Measurements from ENCODE around the gene RIC8A. TPM values are rescaled to one million over a fixed set of nuclear protein-coding genes. Genes with fewer than 3 reads are reported as not detected.
A peak's percentile ranks its signal among the peaks of the same experiment; 100 is the strongest.
"Not testable (repeated sequence)": the region's sequence is repeated elsewhere in the genome, so short reads cannot be mapped to it uniquely, and the experiment has no call there.

The RIC8A gene
- 155 and 180 TPM in 2 replicates for total RNA-seq (2014; rRNA removed)
- percentile 80 among the genes with signal in this experiment for Bru-seq, nascent RNA
- BruChase-seq, experiment 1, labeled RNA remaining after a 6-hour chase: percentile 96 among the genes with signal in this experiment
- percentile 91 among the genes with signal in this experiment for BruChase-seq, experiment 2, labeled RNA remaining after a 2-hour chase
- long read RNA-seq, transcript RIC8A-203 (10 exons, 3,703 nt): major isoform, 164 of 265 reads
- long read RNA-seq, transcript RIC8A-208 (8 exons, 2,565 nt): minor isoform, 12 of 265 reads
- long read RNA-seq, partial matches to known transcripts: 46 of 265 reads
- long read RNA-seq, other reads (novel, unspliced or antisense): 31 of 265 reads

- ATAC-seq: peak; percentile 65
- H4K20me1 ChIP-seq (ENCODE audit: low read length): no peaks in the 10 kb centered on the region
- CTCF ChIA-PET: interaction anchor here (0.7 kb wide), 1 partner anchor 9 kb away, joined by 3 read pairs; no protein-coding TSS in a partner anchor
- peak within 1 kb of the TSS; percentile 91 for H3K4me3 ChIP-seq (ENCODE audit: low read length)
- TF ChIP-seq EZH2phosphoT487 (IDR thresholded peaks at IDR 0.05; ENCODE audit: borderline replicate concordance, low read length) (no peak), EZH2 (IDR thresholded peaks at IDR 0.05; ENCODE audit: low read length, unreplicated experiment) (no peak), CTCF (conservative IDR thresholded peaks at IDR 0.05; ENCODE audit: low read depth, low read length) (no peak)
- peak; percentile 94 for DNase-seq
- H3K79me2 ChIP-seq (ENCODE audit: low read length): peaks cover 61% of the 10 kb centered on the region
- peak within 1 kb of the TSS; percentile 98 for H3K27ac ChIP-seq (ENCODE audit: low read length)
- POLR2A ChIA-PET (ENCODE audit: unreplicated experiment): interaction anchor here (0.5 to 1.0 kb wide), 6 partner anchors 9 to 299 kb away, joined by 3 to 8 read pairs (median 4); no protein-coding TSS in a partner anchor
- H3K4me1 ChIP-seq (ENCODE audit: insufficient read depth, low read length): peaks cover 23% of the 10 kb centered on the region
- intact Hi-C loops (cut with micrococcal nuclease): loop anchor here (1.0 kb wide), 1 partner anchor 29 kb away; the partner anchor contains the start of genes PSMD13 and SIRT3
- H3K9me3 ChIP-seq (ENCODE audit: low read length): no peaks in the 10 kb centered on the region
- peak within 1 kb of the TSS; percentile 98 for H3K9ac ChIP-seq (ENCODE audit: low read length)
- no peaks in the 10 kb centered on the region for H3K27me3 ChIP-seq (ENCODE audit: low read length)
- peak within 1 kb of the TSS; percentile 74 for H2AFZ ChIP-seq (ENCODE audit: low read length)
- H3K9me2 ChIP-seq (replicated peaks; ENCODE audit: low read length): no peaks in the 10 kb centered on the region
- peaks cover 33% of the 10 kb centered on the region for H3K36me3 ChIP-seq (ENCODE audit: low read depth, low read length)
- no peaks in the 10 kb centered on the region for H3F3A ChIP-seq (ENCODE audit: low read length, unreplicated experiment)
- BruUV-seq (replicated peaks): no TSS peak
- H3K4me2 ChIP-seq (ENCODE audit: low read length): peak within 1 kb of the TSS; percentile 97
Observed at GRCh38 chr11:207208-207862, at the start of gene RIC8A, which contains the start of gene BET1L. Gene RIC8A (plus strand): TSS chr11:207708. CDS start chr11:208855, 1,147 bp downstream. Gene BET1L (minus strand): TSS chr11:207399. CDS start chr11:207321, 78 bp downstream.

- H4K20me1 ChIP-seq (ENCODE audit: low read length); BruUV-seq (replicated peaks); H3K27me3 ChIP-seq (ENCODE audit: low read length); H3K27ac ChIP-seq (ENCODE audit: low read length); H3K4me1 ChIP-seq (ENCODE audit: insufficient read depth, low read length); H3K36me3 ChIP-seq (ENCODE audit: low read depth, low read length); POLR2A ChIA-PET (ENCODE audit: unreplicated experiment); ATAC-seq; H3K4me3 ChIP-seq (ENCODE audit: low read length); H3K9me2 ChIP-seq (replicated peaks; ENCODE audit: low read length); H3K79me2 ChIP-seq (ENCODE audit: low read length); H3K4me2 ChIP-seq (ENCODE audit: low read length); H2AFZ ChIP-seq (ENCODE audit: low read length); CTCF ChIA-PET; H3F3A ChIP-seq (ENCODE audit: low read length, unreplicated experiment); H3K9ac ChIP-seq (ENCODE audit: low read length); intact Hi-C loops (cut with micrococcal nuclease); H3K9me3 ChIP-seq (ENCODE audit: low read length); DNase-seq: not testable (repeated sequence)
- TF ChIP-seq CTCF (conservative IDR thresholded peaks at IDR 0.05; ENCODE audit: low read depth, low read length): peak; percentile 33; the same call in 1 of the 2 replicates
Observed at GRCh38 chr11:180242-180641, 27.3 kb upstream of the RIC8A start.

GRCh38 chr11:189200-189783 lies 18.2 kb upstream of the RIC8A start:
- ATAC-seq; H3K27ac ChIP-seq (ENCODE audit: low read length); H4K20me1 ChIP-seq (ENCODE audit: low read length); H3K36me3 ChIP-seq (ENCODE audit: low read depth, low read length); DNase-seq; H3K4me3 ChIP-seq (ENCODE audit: low read length); H3K4me2 ChIP-seq (ENCODE audit: low read length); CTCF ChIA-PET; H3K9ac ChIP-seq (ENCODE audit: low read length); H3K4me1 ChIP-seq (ENCODE audit: insufficient read depth, low read length); H3K9me2 ChIP-seq (replicated peaks; ENCODE audit: low read length); BruUV-seq (replicated peaks); H3K9me3 ChIP-seq (ENCODE audit: low read length); H2AFZ ChIP-seq (ENCODE audit: low read length); H3K79me2 ChIP-seq (ENCODE audit: low read length); POLR2A ChIA-PET (ENCODE audit: unreplicated experiment); intact Hi-C loops (cut with micrococcal nuclease); H3K27me3 ChIP-seq (ENCODE audit: low read length); H3F3A ChIP-seq (ENCODE audit: low read length, unreplicated experiment): not testable (repeated sequence)

GRCh38 chr11:189843-190311 lies 17.6 kb upstream of the RIC8A start:
- DNase-seq; BruUV-seq (replicated peaks); H3K9me3 ChIP-seq (ENCODE audit: low read length); H3K4me1 ChIP-seq (ENCODE audit: insufficient read depth, low read length); H3K4me2 ChIP-seq (ENCODE audit: low read length); H3K36me3 ChIP-seq (ENCODE audit: low read depth, low read length); H2AFZ ChIP-seq (ENCODE audit: low read length); intact Hi-C loops (cut with micrococcal nuclease); H3K4me3 ChIP-seq (ENCODE audit: low read length); H3F3A ChIP-seq (ENCODE audit: low read length, unreplicated experiment); H3K27ac ChIP-seq (ENCODE audit: low read length); CTCF ChIA-PET; POLR2A ChIA-PET (ENCODE audit: unreplicated experiment); H3K79me2 ChIP-seq (ENCODE audit: low read length); H3K9me2 ChIP-seq (replicated peaks; ENCODE audit: low read length); H4K20me1 ChIP-seq (ENCODE audit: low read length); H3K9ac ChIP-seq (ENCODE audit: low read length); H3K27me3 ChIP-seq (ENCODE audit: low read length): not testable (repeated sequence)
- peak; percentile 35; the same call in 1 of the 2 replicates for ATAC-seq

Data from PC-3 (cell line).